CD8-positive, alpha-beta memory T cell (primary cell): ENCODE measurements around the gene ATP2C1. TPM values are rescaled to one million over a fixed set of nuclear protein-coding genes. Genes with fewer than 3 reads are reported as not detected.

Source experiments
- CTCF ChIA-PET: fragments of 350-600 bp; sonication (Branson Sonifier 250); formaldehyde crosslinking; loops from one replicate; lab custom pipeline; 2021; ENCODE audit warnings: antibody characterized with exemption; lab: Charles Lee
- POLR2A ChIA-PET: fragments of 350-600 bp; sonication (Branson Sonifier 250); formaldehyde crosslinking; loops from one replicate; lab custom pipeline; 2021; ENCODE audit warnings: antibody characterized with exemption; lab: Charles Lee
- DNase-seq, 5 donors: peaks; one replicate each; pipeline versions ENCODE4 v3.0.0 to v3.0.0-alpha.2; 2020 to 2022; ENCODE audit warnings: mixed read lengths in 1 of 5
- H3K27ac ChIP-seq: one replicate; pipeline ENCODE4 v1.7.0; 2013; ENCODE audit warnings: low read depth, mild to moderate bottlenecking, low read length, moderate library complexity
- H3K27me3 ChIP-seq: 2 replicates; pipeline ENCODE4 v1.7.0; 2013; ENCODE audit warnings: low read length, mild to moderate bottlenecking; ENCODE audit not compliant: insufficient read depth, poor library complexity, severe bottlenecking
- H3K36me3 ChIP-seq: 2 replicates; pipeline ENCODE4 v1.7.0; 2013; ENCODE audit warnings: mild to moderate bottlenecking, low read length, moderate library complexity; ENCODE audit not compliant: insufficient read depth
- H3K4me1 ChIP-seq: 2 replicates; pipeline ENCODE4 v1.7.0; 2013; ENCODE audit warnings: mild to moderate bottlenecking, low read length, moderate library complexity; ENCODE audit not compliant: insufficient read depth
- H3K4me3 ChIP-seq: 2 replicates; pipeline ENCODE4 v1.7.0; 2013; ENCODE audit warnings: mild to moderate bottlenecking, low read length
- H3K9me3 ChIP-seq: 2 replicates; pipeline ENCODE4 v1.7.0; 2013; ENCODE audit warnings: mild to moderate bottlenecking, low read length
- H3K27ac Mint-ChIP-seq, 8 donors: one replicate each; pipeline ENCODE4 v1.8.0; 2020 to 2021; ENCODE audit warnings: mixed read lengths in 8 of 8, mild to moderate bottlenecking in 6 of 8, inconsistent platforms in 3 of 8, moderate library complexity in 3 of 8
- H3K27me3 Mint-ChIP-seq, 2 donors: one replicate each; pipeline ENCODE4 v1.8.0; 2020 to 2021; ENCODE audit warnings: mixed read lengths in 2 of 2, mild to moderate bottlenecking in 1 of 2, moderate library complexity in 1 of 2
- H3K36me3 Mint-ChIP-seq, 3 donors: one replicate each; pipeline ENCODE4 v1.8.0; 2020 to 2021; ENCODE audit warnings: mixed read lengths in 3 of 3, inconsistent platforms in 1 of 3, mild to moderate bottlenecking in 1 of 3
- H3K4me1 Mint-ChIP-seq, 3 donors: one replicate each; pipeline ENCODE4 v1.8.0; 2020 to 2021; ENCODE audit warnings: mixed read lengths in 3 of 3, inconsistent platforms in 1 of 3, mild to moderate bottlenecking in 1 of 3
- H3K4me3 Mint-ChIP-seq, 7 donors: one replicate each; pipeline ENCODE4 v1.8.0; 2020 to 2021; ENCODE audit warnings: mixed read lengths in 7 of 7, mild to moderate bottlenecking in 6 of 7, moderate library complexity in 4 of 7, inconsistent platforms in 2 of 7
- H3K9me3 Mint-ChIP-seq, 5 donors: one replicate each; pipeline ENCODE4 v1.8.0; 2020 to 2022; ENCODE audit warnings: mixed read lengths in 5 of 5, mild to moderate bottlenecking in 3 of 5, moderate library complexity in 2 of 5, inconsistent platforms in 1 of 5
- polyA plus RNA-seq: library from polyadenylated mRNA; unstranded; fragments of 300-500 nt; fragmentation: Illumina TruSeq; gene quantifications from one replicate; pipeline ENCODE4 v1.2.3, GENCODE V29; 2021
- total RNA-seq, 2 experiments: library from RNA; stranded (reverse); gene quantifications; one replicate each; pipeline ENCODE4 v1.2.3, GENCODE V29; 2021

ATP2C1 gene
- total and polyA plus RNA-seq, 3 experiments from 2014 or later = 15.0 to 71.7 (median 68.4) TPM

DNA sequence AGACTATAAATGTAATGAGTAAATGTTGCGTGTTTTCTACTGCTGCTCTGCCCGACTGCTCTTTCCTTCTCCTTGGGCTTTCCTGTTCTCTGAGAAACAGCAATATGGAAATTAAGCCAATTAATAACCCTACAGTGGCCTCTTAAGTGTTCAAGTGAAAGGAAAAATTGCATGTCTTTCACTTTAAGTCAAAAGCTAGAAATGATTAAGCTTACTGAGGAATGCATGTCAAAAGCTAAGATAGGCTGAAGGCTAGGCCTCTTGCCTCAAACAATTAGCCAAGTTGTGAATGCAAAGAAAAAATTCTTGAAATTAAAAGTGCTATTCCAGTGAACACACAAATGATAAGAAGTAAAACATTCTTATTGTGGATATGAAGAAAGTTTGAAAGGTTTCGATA, 55.0 kb downstream of the ATP2C1 start:
- CTCF ChIA-PET = no interaction called here
- Mint-ChIP-seq H3K36me3 (peaks cover 33 to 78% (median 34%) of the 10 kb centered on the region in 3 donors), H3K9me3 (peaks cover 0 to 9% (median 0%) of the 10 kb centered on the region in 5 donors), H3K27ac (peak overlapping the region in 3 of 8 donors; percentile 5 to 29 (median 29)), H3K4me1 (peaks cover 6 to 23% (median 19%) of the 10 kb centered on the region in 3 donors), H3K27me3 (no peaks in the 10 kb centered on the region), H3K4me3 (no peak overlapping the region)
- DNase-seq = no peak
- Histone ChIP-seq H3K4me3 (peak overlapping the region; percentile 7), H3K4me1 (no peaks in the 10 kb centered on the region), H3K27me3 (no peaks in the 10 kb centered on the region), H3K9me3 (no peaks in the 10 kb centered on the region), H3K36me3 (peaks cover 22% of the 10 kb centered on the region), H3K27ac (no peak overlapping the region)
- POLR2A ChIA-PET = no interaction called here

DNA sequence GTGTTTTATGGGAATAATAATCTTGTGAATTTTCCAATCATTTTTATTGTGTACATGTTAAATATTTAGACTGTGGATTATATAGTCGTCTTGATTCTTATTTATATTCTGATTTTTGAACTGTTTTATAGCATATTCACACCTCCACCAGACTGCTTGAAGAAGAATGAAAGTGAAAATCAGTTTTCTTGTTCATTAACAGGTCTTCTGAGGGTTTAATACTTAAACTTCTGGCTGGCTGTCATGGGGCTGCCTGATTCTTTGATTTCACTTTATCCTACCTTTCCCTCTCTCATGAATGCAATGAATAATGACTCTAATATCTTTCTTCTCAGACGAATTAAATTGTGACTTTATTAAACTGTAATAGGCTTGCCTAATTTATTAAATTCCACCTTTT, 56.2 kb downstream of the ATP2C1 start:
- H3K9me3 ChIP-seq = no peaks in the 10 kb centered on the region
- peaks cover 6 to 23% (median 19%) of the 10 kb centered on the region in 3 donors for H3K4me1 Mint-ChIP-seq
- no peak overlapping the region for H3K4me3 Mint-ChIP-seq
- no peak for DNase-seq
- H3K9me3 Mint-ChIP-seq = peaks cover 0 to 9% (median 0%) of the 10 kb centered on the region in 5 donors
- CTCF ChIA-PET = no interaction called here
- peaks cover 18% of the 10 kb centered on the region for H3K36me3 ChIP-seq
- H3K4me1 ChIP-seq = no peaks in the 10 kb centered on the region
- H3K4me3 ChIP-seq = no peak overlapping the region
- H3K27me3 Mint-ChIP-seq = no peaks in the 10 kb centered on the region
- H3K27me3 ChIP-seq = no peaks in the 10 kb centered on the region
- H3K36me3 Mint-ChIP-seq = peaks cover 32 to 78% (median 36%) of the 10 kb centered on the region in 3 donors
- peak overlapping the region in 4 of 8 donors; percentile 15 to 89 (median 42) for H3K27ac Mint-ChIP-seq
- POLR2A ChIA-PET = no interaction called here
- H3K27ac ChIP-seq = no peak overlapping the region

DNA sequence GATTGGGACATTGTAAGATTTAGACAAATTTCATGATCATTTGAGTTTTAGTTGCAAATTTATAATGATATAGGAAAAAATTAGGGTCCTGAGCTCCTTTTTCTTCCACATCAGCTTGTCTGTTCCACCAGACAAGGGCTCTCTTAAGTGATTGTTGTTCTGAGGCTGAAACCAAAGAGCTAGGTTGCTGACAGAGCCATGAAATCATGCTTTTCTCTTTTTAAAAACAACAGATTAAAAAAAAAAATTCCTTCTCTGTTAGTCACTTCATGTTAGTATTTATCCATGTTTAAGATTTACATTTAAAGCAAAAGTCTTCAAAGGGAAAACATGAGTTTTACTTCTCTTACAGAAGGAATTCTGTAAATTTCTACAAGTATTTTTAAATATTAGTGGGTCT, 56.8 kb downstream of the ATP2C1 start:
- no peak overlapping the region for H3K4me3 Mint-ChIP-seq
- H3K9me3 Mint-ChIP-seq = peaks cover 0 to 9% (median 0%) of the 10 kb centered on the region in 5 donors
- peaks cover 32 to 81% (median 35%) of the 10 kb centered on the region in 3 donors for H3K36me3 Mint-ChIP-seq
- peak overlapping the region in 3 of 8 donors; percentile 10 to 89 (median 47) for H3K27ac Mint-ChIP-seq
- H3K4me1 Mint-ChIP-seq = peaks cover 7 to 23% (median 19%) of the 10 kb centered on the region in 3 donors
- H3K27me3 Mint-ChIP-seq = no peaks in the 10 kb centered on the region
- no peak for DNase-seq
- Histone ChIP-seq H3K9me3 (no peaks in the 10 kb centered on the region), H3K4me3 (no peak overlapping the region), H3K27me3 (no peaks in the 10 kb centered on the region), H3K4me1 (no peaks in the 10 kb centered on the region), H3K36me3 (peaks cover 17% of the 10 kb centered on the region), H3K27ac (no peak overlapping the region)
- ChIA-PET CTCF (no interaction called here), POLR2A (no interaction called here)

DNA sequence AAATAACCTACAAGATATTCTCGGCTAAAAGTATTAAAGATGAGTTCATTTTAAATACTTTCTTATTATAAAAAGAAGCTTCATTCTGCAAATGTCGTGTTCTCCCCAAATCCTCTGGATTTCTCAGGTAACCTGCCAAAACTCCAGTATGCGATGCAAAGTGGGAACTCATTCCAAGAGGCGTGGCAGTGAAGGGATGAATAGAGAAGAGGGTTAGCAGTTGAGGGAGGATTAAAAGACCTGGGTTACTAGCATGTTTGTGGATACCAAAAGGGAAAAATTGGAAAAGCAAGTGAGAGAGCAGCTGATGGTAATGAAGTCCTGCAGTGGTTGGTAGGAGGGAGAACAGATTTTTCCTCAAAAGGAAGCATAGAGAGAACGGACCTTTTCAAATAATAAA, 61.6 kb downstream of the ATP2C1 start:
- H3K27me3 Mint-ChIP-seq = no peaks in the 10 kb centered on the region
- ChIA-PET POLR2A (no interaction called here), CTCF (no interaction called here)
- peak overlapping the region in 2 of 8 donors; percentile 1 to 7 for H3K27ac Mint-ChIP-seq
- peaks cover 0 to 2% (median under 1%) of the 10 kb centered on the region in 3 donors for H3K4me1 Mint-ChIP-seq
- H3K4me3 Mint-ChIP-seq = no peak overlapping the region
- no peaks in the 10 kb centered on the region for H3K4me1 ChIP-seq
- no peak overlapping the region for H3K27ac ChIP-seq
- peaks cover 26 to 74% (median 32%) of the 10 kb centered on the region in 3 donors for H3K36me3 Mint-ChIP-seq
- H3K27me3 ChIP-seq = no peaks in the 10 kb centered on the region
- no peak for DNase-seq
- no peaks in the 10 kb centered on the region for H3K9me3 Mint-ChIP-seq
- no peaks in the 10 kb centered on the region for H3K36me3 ChIP-seq
- H3K9me3 ChIP-seq = no peaks in the 10 kb centered on the region
- H3K4me3 ChIP-seq = no peak overlapping the region

DNA sequence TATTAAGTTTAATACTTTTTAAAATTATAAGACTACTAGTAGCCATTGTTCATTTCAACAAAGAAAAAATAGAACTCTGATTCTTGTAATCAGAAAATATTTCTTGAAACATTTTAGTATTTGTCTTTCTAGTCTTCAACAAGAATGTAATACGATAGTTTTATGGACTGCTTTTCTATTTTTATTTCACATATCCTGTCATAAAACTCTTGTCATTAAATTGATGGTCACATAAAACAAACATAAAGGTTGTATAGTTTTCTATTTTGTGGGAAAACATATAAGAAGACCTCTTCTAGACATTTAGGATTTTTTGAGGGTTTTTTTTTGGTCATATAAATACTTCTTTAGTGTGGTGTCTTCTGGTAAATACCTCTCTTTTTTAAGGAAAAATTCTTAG, 62.4 kb downstream of the ATP2C1 start:
- no peak overlapping the region for H3K27ac ChIP-seq
- CTCF ChIA-PET = no interaction called here
- POLR2A ChIA-PET = no interaction called here

DNA sequence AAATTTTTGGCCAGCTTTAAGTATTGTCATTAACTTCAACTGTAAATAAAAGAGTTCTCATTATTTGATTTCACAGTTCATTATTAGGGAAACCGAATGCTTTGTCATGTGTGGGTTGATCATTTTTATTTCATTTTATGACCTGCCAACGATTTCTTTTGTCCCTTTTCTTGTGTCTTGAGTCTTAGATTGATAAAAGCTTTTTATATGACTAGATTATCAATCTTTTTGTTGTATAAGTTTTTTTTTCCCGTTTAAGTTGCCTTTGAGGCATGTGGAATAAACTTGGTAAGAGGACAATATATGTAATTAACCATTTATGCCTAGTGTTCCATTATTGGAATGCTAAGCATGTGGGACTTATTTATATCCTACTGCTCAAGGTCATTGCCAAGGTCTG, 62.8 kb downstream of the ATP2C1 start:
- H3K4me3 Mint-ChIP-seq = no peak overlapping the region
- H3K27ac Mint-ChIP-seq = no peak overlapping the region
- ChIA-PET CTCF (no interaction called here), POLR2A (no interaction called here)
- no peak for DNase-seq
- Histone ChIP-seq H3K27ac (no peak overlapping the region), H3K9me3 (no peaks in the 10 kb centered on the region), H3K4me1 (no peaks in the 10 kb centered on the region), H3K36me3 (no peaks in the 10 kb centered on the region), H3K27me3 (no peaks in the 10 kb centered on the region), H3K4me3 (no peak overlapping the region)
- peaks cover 0 to 2% (median 0%) of the 10 kb centered on the region in 3 donors for H3K4me1 Mint-ChIP-seq
- H3K9me3 Mint-ChIP-seq = no peaks in the 10 kb centered on the region
- no peaks in the 10 kb centered on the region for H3K27me3 Mint-ChIP-seq
- H3K36me3 Mint-ChIP-seq = peaks cover 34 to 81% (median 39%) of the 10 kb centered on the region in 3 donors

More for the DNA sequence above, 62.4 kb downstream of the ATP2C1 start:
- no peak for DNase-seq
- no peaks in the 10 kb centered on the region for H3K4me1 ChIP-seq
- H3K27me3 ChIP-seq = no peaks in the 10 kb centered on the region
- no peaks in the 10 kb centered on the region for H3K9me3 Mint-ChIP-seq
- H3K4me3 Mint-ChIP-seq = no peak overlapping the region
- H3K4me1 Mint-ChIP-seq = peaks cover 0 to 2% (median 0%) of the 10 kb centered on the region in 3 donors
- no peaks in the 10 kb centered on the region for H3K36me3 ChIP-seq
- no peaks in the 10 kb centered on the region for H3K9me3 ChIP-seq
- H3K27ac Mint-ChIP-seq = no peak overlapping the region
- peaks cover 32 to 80% (median 36%) of the 10 kb centered on the region in 3 donors for H3K36me3 Mint-ChIP-seq
- H3K27me3 Mint-ChIP-seq = no peaks in the 10 kb centered on the region
- H3K4me3 ChIP-seq = no peak overlapping the region

DNA sequence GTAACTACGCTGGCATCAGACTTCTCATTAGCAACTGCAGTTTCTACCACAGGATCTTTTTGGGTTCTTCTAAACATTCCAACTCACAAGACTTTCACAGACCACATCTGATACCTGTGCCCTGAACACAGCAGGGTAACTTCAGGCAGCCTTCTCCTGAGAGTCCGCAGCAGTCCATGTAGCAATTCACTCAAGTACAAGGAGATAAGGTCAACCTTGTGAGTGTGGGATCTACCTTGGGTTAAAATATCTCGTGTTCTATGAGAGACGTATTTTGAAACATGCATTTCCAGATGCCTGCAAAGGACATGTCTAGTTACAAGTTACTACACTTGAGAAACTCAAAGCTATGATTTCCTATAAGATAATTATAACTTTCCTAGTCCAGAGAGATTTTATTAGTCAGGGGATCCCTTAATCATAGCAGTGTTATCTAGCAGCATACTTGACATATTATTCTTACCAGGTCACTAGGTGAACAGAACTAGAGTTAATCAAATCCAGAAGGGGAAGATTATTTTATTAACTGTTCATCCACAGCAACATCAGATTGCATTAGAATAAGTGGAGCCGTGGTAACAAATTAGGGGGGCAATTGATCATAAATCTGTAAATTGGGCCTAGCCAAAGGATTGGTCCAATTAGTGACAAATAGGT, 66.4 kb downstream of the ATP2C1 start:
- Histone ChIP-seq H3K9me3 (no peaks in the 10 kb centered on the region), H3K4me1 (no peaks in the 10 kb centered on the region), H3K27me3 (no peaks in the 10 kb centered on the region), H3K4me3 (no peak overlapping the region), H3K27ac (no peak overlapping the region), H3K36me3 (peaks cover 5% of the 10 kb centered on the region)
- Mint-ChIP-seq H3K27me3 (no peaks in the 10 kb centered on the region), H3K27ac (no peak overlapping the region), H3K4me3 (no peak overlapping the region), H3K36me3 (peaks cover 36 to 68% (median 38%) of the 10 kb centered on the region in 3 donors), H3K4me1 (peaks cover 0 to 2% (median 0%) of the 10 kb centered on the region in 3 donors), H3K9me3 (no peaks in the 10 kb centered on the region)
- DNase-seq = no peak
- CTCF ChIA-PET = no interaction called here
- POLR2A ChIA-PET = no interaction called here

DNA sequence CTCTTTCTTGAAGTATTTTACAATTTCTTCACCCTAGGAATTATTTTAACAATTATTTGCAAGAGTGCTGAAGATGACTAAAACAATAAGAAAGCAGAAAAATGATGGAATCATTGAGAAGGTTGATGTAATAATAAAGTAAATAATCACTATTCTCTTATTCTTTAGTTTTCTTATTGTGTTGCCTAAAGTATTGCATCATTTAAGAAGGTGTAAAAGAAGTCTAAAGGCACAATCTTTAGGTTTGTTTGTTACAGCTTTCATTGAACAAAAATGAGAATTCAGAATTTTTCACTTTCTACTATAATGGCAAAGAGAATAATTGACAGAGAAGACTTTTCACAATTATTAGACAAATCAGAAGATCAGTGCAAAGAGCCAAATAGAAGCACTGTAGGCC, 67.6 kb downstream of the ATP2C1 start:
- Mint-ChIP-seq H3K4me1 (no peaks in the 10 kb centered on the region), H3K36me3 (peaks cover 36 to 67% (median 40%) of the 10 kb centered on the region in 3 donors), H3K27me3 (no peaks in the 10 kb centered on the region), H3K27ac (no peak overlapping the region), H3K9me3 (no peaks in the 10 kb centered on the region), H3K4me3 (no peak overlapping the region)
- Histone ChIP-seq H3K4me1 (no peaks in the 10 kb centered on the region), H3K27ac (no peak overlapping the region), H3K4me3 (no peak overlapping the region), H3K9me3 (no peaks in the 10 kb centered on the region), H3K36me3 (peaks cover 10% of the 10 kb centered on the region), H3K27me3 (no peaks in the 10 kb centered on the region)
- CTCF ChIA-PET = no interaction called here
- POLR2A ChIA-PET = no interaction called here
- no peak for DNase-seq
